Measurements from ENCODE around the gene ACY1. TPM values are rescaled to one million over a fixed set of nuclear protein-coding genes. Genes with fewer than 3 reads are reported as not detected.

Gene ACY1
- 57.4 and 59.1 TPM in 2 replicates for total RNA-seq (ENCODE audit: low replicate concordance)

GRCh38 chr3:51982838-51983577 lies at the start of gene ACY1:
Gene ACY1 (plus strand): TSS chr3:51983535. CDS start chr3:51984065, 530 bp downstream.

GRCh38 chr3:51941798-51942602 lies 41.3 kb upstream of the ACY1 start, which contains the start of the genes PARP3 and RRP9:
Gene PARP3 (plus strand): TSS chr3:51942363. CDS start chr3:51943356, 993 bp downstream.
Gene RRP9 (minus strand): TSS chr3:51941904. CDS start chr3:51941867, 37 bp downstream.

GRCh38 chr3:51955175-51955892 lies 28.0 kb upstream of the ACY1 start, which contains the start of gene GPR62:
Gene GPR62 (plus strand): TSS chr3:51955381. CDS start chr3:51955653, 272 bp downstream.

GRCh38 chr3:51967384-51968169 lies 15.8 kb upstream of the ACY1 start, which contains the start of gene PCBP4:
Gene PCBP4 (minus strand): TSS chr3:51967454. CDS start chr3:51961240, 6,214 bp downstream.

GRCh38 chr3:51974963-51975851 lies 8.1 kb upstream of the ACY1 start, which contains the start of gene ABHD14A:
Gene ABHD14A (plus strand): TSS chr3:51975064. CDS start chr3:51975136, 72 bp downstream.

GRCh38 chr3:51995346-51996163 lies 12.2 kb downstream of the ACY1 start, which contains the start of gene RPL29:
Gene RPL29 (minus strand): TSS chr3:51995895. CDS start chr3:51995461, 434 bp downstream.

Other genes starting within 250 kb of the ACY1 start
- gene IQCF6, start 204.3 kb upstream of the ACY1 start, total RNA-seq (ENCODE audit: low replicate concordance), result not detected in 2 replicates
- not detected in 2 replicates for gene IQCF2, start 121.9 kb upstream of the ACY1 start, total RNA-seq (ENCODE audit: low replicate concordance)
- gene IQCF5, start 107.9 kb upstream of the ACY1 start, total RNA-seq (ENCODE audit: low replicate concordance), result not detected in 2 replicates
- gene IQCF1, start 80.2 kb upstream of the ACY1 start, total RNA-seq (ENCODE audit: low replicate concordance), result not detected in 2 replicates
- 24.2 and 38.8 TPM in 2 replicates for gene RRP9, start 41.6 kb upstream of the ACY1 start, total RNA-seq (ENCODE audit: low replicate concordance)
- gene PARP3, start 41.2 kb upstream of the ACY1 start, total RNA-seq (ENCODE audit: low replicate concordance), result 14.6 and 26.6 TPM in 2 replicates
- gene GPR62, start 28.2 kb upstream of the ACY1 start, total RNA-seq (ENCODE audit: low replicate concordance), result under 0.01 TPM in 1 of 2 replicates, not detected in the other
- gene PCBP4, start 16.1 kb upstream of the ACY1 start, total RNA-seq (ENCODE audit: low replicate concordance), result 27.3 and 54.3 TPM in 2 replicates
- gene ABHD14B, start 9.5 kb upstream of the ACY1 start, total RNA-seq (ENCODE audit: low replicate concordance), result 12.1 and 20.7 TPM in 2 replicates
- 8.3 and 13.1 TPM in 2 replicates for gene ABHD14A, start 8.5 kb upstream of the ACY1 start, total RNA-seq (ENCODE audit: low replicate concordance)
- 574 and 1,531 TPM in 2 replicates for gene RPL29, start 12.4 kb downstream of the ACY1 start, total RNA-seq (ENCODE audit: low replicate concordance)
- gene DUSP7, start 73.0 kb downstream of the ACY1 start, total RNA-seq (ENCODE audit: low replicate concordance), result 3.0 and 8.2 TPM in 2 replicates
- gene POC1A, start 170.9 kb downstream of the ACY1 start, total RNA-seq (ENCODE audit: low replicate concordance), result 2.3 and 6.0 TPM in 2 replicates
- gene ALAS1, start 214.6 kb downstream of the ACY1 start, total RNA-seq (ENCODE audit: low replicate concordance), result 15.8 and 34.0 TPM in 2 replicates
- under 0.01 TPM in 1 of 2 replicates, not detected in the other for gene TLR9, start 242.1 kb downstream of the ACY1 start, total RNA-seq (ENCODE audit: low replicate concordance)

All from smooth muscle cell of the coronary artery (primary cell).